Heart right ventricle (tissue), 16 donors: Measurements from ENCODE around the gene SLC4A7. TPM values are rescaled to one million over a fixed set of nuclear protein-coding genes. Genes with fewer than 3 reads are reported as not detected.

Source experiments
- ATAC-seq, 8 donors: fragments of 200-7000 bp; cut with Tn5 transposase; one replicate each; pipeline ENCODE4 v1.9.1; 2020; ENCODE audit warnings: mild to moderate bottlenecking in 8 of 8, moderate library complexity in 8 of 8, moderate number of reproducible peaks in 1 of 8
- DNase-seq, 2 donors: peaks; one replicate each; pipeline ENCODE4 v3.0.0-alpha.2; 2020
- H3K27ac ChIP-seq, 10 donors: fragments of 200-600 bp; sonication (generic) in 2 of 10; one replicate each; pipeline versions ENCODE4 v1.5.0 to v1.8.0; 2020 to 2022; ENCODE audit warnings: mild to moderate bottlenecking in 3 of 10
- H3K27me3 ChIP-seq, 7 donors: fragments of 200-600 bp; one replicate each; pipeline ENCODE4 v1.8.0; 2021 to 2022; ENCODE audit warnings: mild to moderate bottlenecking in 2 of 7
- H3K36me3 ChIP-seq, 9 donors: fragments of 200-600 bp; sonication (generic) in 1 of 9; one replicate each; pipeline versions ENCODE4 v1.5.0 to v1.8.0; 2020 to 2022; ENCODE audit warnings: mild to moderate bottlenecking in 2 of 9
- H3K4me1 ChIP-seq, 9 donors: fragments of 200-600 bp; sonication (generic) in 1 of 9; one replicate each; pipeline versions ENCODE4 v1.5.0 to v1.8.0; 2020 to 2022; ENCODE audit warnings: mild to moderate bottlenecking in 4 of 9
- H3K4me3 ChIP-seq, 10 donors: fragments of 200-600 bp; sonication (generic) in 2 of 10; one replicate each; pipeline versions ENCODE4 v1.5.0 to v1.8.0; 2020 to 2022; ENCODE audit warnings: mild to moderate bottlenecking in 7 of 10, moderate library complexity in 2 of 10
- H3K9me3 ChIP-seq, 11 donors: fragments of 200-600 bp in 10 of 11; sonication (generic) in 2 of 11; one replicate each; pipeline versions ENCODE4 v1.5.0 to v1.8.0; 2013 to 2022; ENCODE audit warnings: mild to moderate bottlenecking in 2 of 11, control low read depth in 1 of 11, moderate library complexity in 1 of 11
- CTCF ChIP-seq, 9 donors: fragments of 200-600 bp; sonication (generic) in 2 of 9; IDR thresholded peaks; one replicate each; pipeline versions ENCODE4 v1.5.0 to v1.8.0; 2021 to 2022; ENCODE audit warnings: antibody characterized with exemption in 9 of 9, mild to moderate bottlenecking in 5 of 9, moderate library complexity in 1 of 9
- WGBS, 2 donors: extraction: QIAGEN DNeasy Blood & Tissue Kit; methylation state at CpG; one replicate each; pipeline ENCODE4 v1.1.7; 2013; ENCODE audit warnings: inconsistent platforms in 1 of 2; 5-methylcytosine and 5-hydroxymethylcytosine counted together
- intact Hi-C, 10 donors: fragments of 100-400 bp; cut with DNase I; formaldehyde crosslinking; loops; one replicate each; pipeline versions ENCODE4 v1.11.1 to v1.14.2; 2022
- polyA plus RNA-seq, 2 donors: library from polyadenylated mRNA; stranded (reverse); fragments of 200-250 nt; gene quantifications; one replicate each; pipeline ENCODE4 v1.2.3, GENCODE V29; 2013
- total RNA-seq, 10 donors: library from RNA; stranded (reverse); fragmentation: NEBNext Ultra II Directional in 3 of 10; extraction: Animal tissue kit (Norgen Biotek cat#: 25700) in 3 of 10; gene quantifications; one replicate each; pipeline versions ENCODE4 v1.2.1 to v1.2.4, GENCODE V29; 2021 to 2023
- donor health status: Arrhythmogenic right ventricular cardiomyopathy.
- donor health status: ischemic (EF 13 %, LVEDD 7.1; RV severe dilation, severe dysfunction).
- donor health status: healthy with polysubstance abuse.
- donor health status: DM: no; HTN: yes; CAD: no.
- donor health status: DM: no; HTN: no; CAD: no.
- donor health status: ischemic (EF 25% LVEDD 6.9; RV normal size, moderate dysfunction).
- donor health status: ischemic (EF 25% LVEDD 5.7; RV mildly dilated, moderate dysfunction).
- donor health status: healthy.
- donor health status: DM: yes; HTN: yes; CAD: no.
- donor health status: Ischemic cardiomyopathy.
- donor health status: ischemic (EF 35%, LVEDD 5.7; RV mildly dilated, moderate dysfunction).
- donor health status: nonischemic (EF 11% LVEDD 7.7; RV severe dilation, severe dysfunction).
- donor health status: DM: yes; HTN: yes; CAD: no.
- donor health status: PGD.
- donor health status: ischemic (EF 29% LVEDD 5.4; RV normal size, mild dysfunction).
- donor health status: nonischemic (EF 23%, LVEDD 6.1; RV moderate dilation, normal function).

Gene SLC4A7
- total and polyA plus RNA-seq, 12 donors = 3.0 to 18.7 (median 11.8) TPM

DNA sequence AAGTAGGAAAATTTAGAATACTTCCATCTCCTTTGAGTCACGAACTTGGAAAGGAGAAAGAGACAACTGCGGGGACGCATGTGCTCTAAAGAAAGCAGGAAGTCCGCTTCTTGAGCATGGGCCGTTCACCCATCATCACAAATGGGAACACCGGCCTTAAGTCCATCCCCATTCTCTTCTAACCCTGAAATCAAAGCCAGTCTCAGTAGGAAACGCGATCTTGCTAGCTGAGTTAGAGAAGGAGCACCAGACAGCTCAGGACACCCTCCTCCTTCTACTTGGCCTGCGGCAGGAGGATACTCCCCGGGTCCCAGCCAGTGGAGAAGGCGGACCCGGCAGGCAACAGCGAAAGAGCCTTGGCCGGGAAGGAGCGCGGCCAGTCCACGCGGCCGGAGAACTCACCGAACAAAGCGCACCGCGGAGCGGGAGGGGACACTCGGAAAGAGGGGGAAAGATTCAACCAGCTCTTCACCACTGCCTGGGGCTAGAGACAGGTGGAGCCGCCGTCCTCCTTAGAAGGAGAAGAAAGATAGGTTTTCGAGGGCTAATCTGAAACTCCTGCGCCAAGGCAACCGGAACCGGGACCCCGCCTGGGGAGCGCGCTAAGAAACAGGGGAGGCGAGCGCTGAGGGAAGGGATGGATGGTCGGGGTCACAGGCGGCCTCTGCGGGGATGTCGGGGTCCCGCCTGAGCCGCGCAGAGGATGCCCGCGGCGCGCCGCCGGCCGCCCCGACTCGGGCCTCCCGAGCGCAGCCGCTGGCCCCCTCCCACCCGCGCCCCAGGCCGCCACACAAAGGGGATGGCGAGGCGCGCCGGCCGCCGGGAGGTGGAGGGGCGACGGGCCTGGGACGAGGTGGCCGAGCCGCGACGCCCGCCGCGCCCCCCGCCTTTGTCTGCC is 818 bp downstream of the SLC4A7 start:
- WGBS, 2 donors = 0 to 1% methylated on average over 61 to 73 of the region's 75 CpGs
- Histone ChIP-seq H3K36me3 (no peaks in the 10 kb centered on the region), H3K4me3 (peak overlapping the region; percentile 49 to 91 (median 80)), H3K9me3 (no peaks in the 10 kb centered on the region), H3K27ac (peak overlapping the region; percentile 83 to 97 (median 93)), H3K27me3 (no peaks in the 10 kb centered on the region), H3K4me1 (peaks cover 0 to 47% (median 23%) of the 10 kb centered on the region in 9 donors)
- no peak for TF ChIP-seq CTCF (IDR thresholded peaks at IDR 0.05)
- intact Hi-C loops = loop anchor here in 5 of 10 donors (5.0 to 10.0 kb wide), 3 partner anchors 39 to 191 kb away; no protein-coding TSS in a partner anchor
- peak in 7 of 8 donors; percentile 2 to 40 (median 9) for ATAC-seq
- peak; percentile 37 to 44 for DNase-seq

DNA sequence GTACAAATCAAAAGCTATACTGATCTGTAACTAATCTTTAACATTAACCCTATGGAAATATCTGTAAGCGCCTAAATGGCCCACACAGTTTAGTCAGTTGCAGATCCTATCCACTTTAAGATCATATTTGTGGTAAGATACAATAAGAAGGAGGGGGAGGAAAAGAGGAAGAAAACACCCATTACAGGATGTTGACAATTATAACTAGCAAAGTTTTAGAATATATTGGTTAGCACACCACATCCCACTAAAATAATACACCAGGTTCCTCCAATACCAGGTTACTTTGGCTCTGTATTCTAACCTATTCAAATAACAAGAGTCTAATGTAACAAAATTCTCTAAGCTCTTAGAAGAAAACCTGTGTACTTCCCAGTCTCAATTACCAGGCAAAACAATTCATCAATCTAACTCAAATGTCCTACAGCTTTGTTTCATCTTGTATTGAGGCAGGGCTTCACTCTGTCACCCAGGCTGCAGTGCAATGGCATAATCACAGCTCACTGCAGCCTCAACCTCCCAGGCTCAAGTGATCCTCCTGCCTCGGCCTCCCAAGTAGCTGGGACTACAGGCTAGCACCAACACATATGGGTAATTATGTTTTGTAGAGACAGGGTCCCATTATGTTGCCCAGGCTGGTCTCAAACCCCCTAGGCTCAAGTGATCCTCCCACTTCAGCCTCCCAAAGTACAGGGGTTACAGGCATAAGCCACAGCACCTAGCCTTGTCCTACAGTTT is 4.2 kb downstream of the SLC4A7 start:
- WGBS, 2 donors = 89 to 97% methylated on average over 2 of the region's 2 CpGs
- Histone ChIP-seq H3K27ac (peak overlapping the region in 1 of 10 donors; percentile 57), H3K4me3 (no peak overlapping the region), H3K36me3 (peaks cover 0 to 19% (median 0%) of the 10 kb centered on the region in 9 donors), H3K4me1 (peaks cover 0 to 55% (median 13%) of the 10 kb centered on the region in 9 donors), H3K27me3 (no peaks in the 10 kb centered on the region), H3K9me3 (peaks cover 0 to 6% (median 0%) of the 10 kb centered on the region in 11 donors)
- ATAC-seq = no peak
- no peak for TF ChIP-seq CTCF (IDR thresholded peaks at IDR 0.05)
- intact Hi-C loops = loop anchor here in 5 of 10 donors (5.0 to 10.0 kb wide), 3 partner anchors 42 to 195 kb away; no protein-coding TSS in a partner anchor
- no peak for DNase-seq

DNA sequence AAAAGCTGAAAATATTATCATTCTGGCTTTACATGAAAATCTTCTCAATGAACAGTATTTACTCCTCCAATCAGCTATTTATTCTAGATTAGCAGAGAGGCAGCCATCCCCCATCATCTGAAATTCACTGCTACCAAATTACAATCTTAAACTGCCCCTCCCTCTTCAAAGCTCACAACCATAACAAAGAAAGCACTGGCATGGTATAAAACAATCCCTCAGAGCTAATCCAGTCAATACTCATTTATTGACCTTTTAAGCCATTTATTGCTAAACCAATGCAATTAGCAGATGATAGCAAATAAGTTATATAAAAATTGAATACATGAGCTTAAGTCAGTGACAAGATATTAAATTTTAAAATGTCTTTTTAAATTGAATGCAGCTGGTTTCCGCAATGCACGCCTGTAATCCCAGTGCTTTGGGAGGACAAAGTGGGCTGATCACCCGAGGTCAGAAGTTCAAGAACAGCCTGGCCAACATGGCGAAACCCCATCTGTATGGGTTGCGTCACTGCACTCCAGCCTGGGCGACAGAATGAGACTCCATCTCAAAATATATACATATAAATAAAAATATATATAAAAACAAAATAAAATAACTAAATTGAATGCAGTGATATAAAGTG is 12.1 kb downstream of the SLC4A7 start:
- Histone ChIP-seq H3K27ac (no peak overlapping the region), H3K36me3 (peaks cover 0 to 9% (median 0%) of the 10 kb centered on the region in 9 donors), H3K4me3 (no peak overlapping the region), H3K9me3 (peaks cover 0 to 6% (median 0%) of the 10 kb centered on the region in 11 donors), H3K27me3 (no peaks in the 10 kb centered on the region), H3K4me1 (peaks cover 0 to 24% (median 2%) of the 10 kb centered on the region in 9 donors)
- DNase-seq = no peak
- whole genome bisulfite sequencing, 2 donors = 77 to 95% methylated on average over 6 of the region's 6 CpGs
- ATAC-seq = no peak
- intact Hi-C loops = no loop called here
- no peak for TF ChIP-seq CTCF (IDR thresholded peaks at IDR 0.05)
